Ascending aorta (tissue), 2 donors: ENCODE measurements around the gene OR8H3. TPM values are rescaled to one million over a fixed set of nuclear protein-coding genes. Genes with fewer than 3 reads are reported as not detected.

Experiments
- DNase-seq, 2 donors: peaks; one replicate each; pipeline ENCODE4 v3.0.0-alpha.2; 2019; ENCODE audit warnings: low spot score in 2 of 2
- H3K27ac ChIP-seq, 2 donors: fragments of 200-600 bp; sonication (generic); one replicate each; pipeline ENCODE4 v1.5.1; 2016 to 2017; ENCODE audit warnings: mild to moderate bottlenecking in 1 of 2
- H3K27me3 ChIP-seq: fragments of 200-600 bp; sonication (generic); one replicate; pipeline ENCODE4 v1.5.1; 2017
- H3K36me3 ChIP-seq, 2 donors: fragments of 200-600 bp; sonication (generic); one replicate each; pipeline ENCODE4 v1.5.1; 2016
- H3K4me1 ChIP-seq, 2 donors: fragments of 200-600 bp; sonication (generic); one replicate each; pipeline ENCODE4 v1.5.1; 2016 to 2017; ENCODE audit warnings: mild to moderate bottlenecking in 1 of 2
- H3K4me3 ChIP-seq, 2 donors: fragments of 200-600 bp; sonication (generic); one replicate each; pipeline ENCODE4 v1.5.1; 2016 to 2017; ENCODE audit warnings: mild to moderate bottlenecking in 1 of 2
- H3K9me3 ChIP-seq, 2 donors: fragments of 200-600 bp; sonication (generic); one replicate each; pipeline ENCODE4 v1.5.1; 2016
- intact Hi-C: fragments of 100-400 bp; cut with DNase I; formaldehyde crosslinking; loops from one replicate; pipeline ENCODE4 v1.15.1; 2023
- total RNA-seq: library from RNA; depleted of rRNA; stranded (reverse); fragments of >200 nt; gene quantifications from one replicate; pipeline ENCODE4 v1.1.0, GENCODE V29; 2016
- TF ChIP-seq, protein P1 (sequence below), 3 experiments: fragments of 200-600 bp in 2 of 3; fragments of 450-650 bp in 1 of 3; sonication (generic) in 2 of 3; IDR thresholded peaks; one replicate each; pipeline ENCODE4 v1.5.1; 2016 to 2019; ENCODE audit warnings: antibody characterized with exemption in 3 of 3, mild to moderate bottlenecking in 1 of 3, moderate library complexity in 1 of 3

Gene OR8H3
- total RNA-seq, 1 donor from 2014 or later = not detected

DNA sequence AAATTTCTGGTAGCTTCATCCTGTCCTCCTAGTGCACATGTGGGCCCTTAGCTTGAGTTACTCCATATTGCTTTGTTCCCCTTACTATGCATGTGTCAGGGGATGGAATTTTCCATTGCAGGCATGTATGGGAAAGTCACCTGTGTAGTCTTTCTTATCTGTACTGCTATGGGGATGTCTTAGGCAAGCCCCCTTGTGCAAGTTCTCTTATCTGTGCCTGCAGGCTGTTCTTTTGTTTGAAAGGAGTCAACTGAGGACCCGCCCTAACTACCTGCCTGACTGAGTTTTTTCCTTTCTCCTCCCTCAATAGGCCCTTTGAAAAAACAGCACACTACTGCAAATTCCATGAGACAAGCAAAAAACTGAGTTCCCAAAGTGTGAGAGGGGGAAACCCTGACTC, 29.2 kb downstream of the OR8H3 start:
- DNase-seq = no peak
- TF ChIP-seq, protein P1, sequence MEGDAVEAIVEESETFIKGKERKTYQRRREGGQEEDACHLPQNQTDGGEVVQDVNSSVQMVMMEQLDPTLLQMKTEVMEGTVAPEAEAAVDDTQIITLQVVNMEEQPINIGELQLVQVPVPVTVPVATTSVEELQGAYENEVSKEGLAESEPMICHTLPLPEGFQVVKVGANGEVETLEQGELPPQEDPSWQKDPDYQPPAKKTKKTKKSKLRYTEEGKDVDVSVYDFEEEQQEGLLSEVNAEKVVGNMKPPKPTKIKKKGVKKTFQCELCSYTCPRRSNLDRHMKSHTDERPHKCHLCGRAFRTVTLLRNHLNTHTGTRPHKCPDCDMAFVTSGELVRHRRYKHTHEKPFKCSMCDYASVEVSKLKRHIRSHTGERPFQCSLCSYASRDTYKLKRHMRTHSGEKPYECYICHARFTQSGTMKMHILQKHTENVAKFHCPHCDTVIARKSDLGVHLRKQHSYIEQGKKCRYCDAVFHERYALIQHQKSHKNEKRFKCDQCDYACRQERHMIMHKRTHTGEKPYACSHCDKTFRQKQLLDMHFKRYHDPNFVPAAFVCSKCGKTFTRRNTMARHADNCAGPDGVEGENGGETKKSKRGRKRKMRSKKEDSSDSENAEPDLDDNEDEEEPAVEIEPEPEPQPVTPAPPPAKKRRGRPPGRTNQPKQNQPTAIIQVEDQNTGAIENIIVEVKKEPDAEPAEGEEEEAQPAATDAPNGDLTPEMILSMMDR (IDR thresholded peaks at IDR 0.05) = no peak
- no peak overlapping the region for H3K27ac ChIP-seq
- H3K36me3 ChIP-seq = no peaks in the 10 kb centered on the region
- no peak overlapping the region for H3K4me3 ChIP-seq
- no peaks in the 10 kb centered on the region for H3K4me1 ChIP-seq
- H3K9me3 ChIP-seq = peaks cover 0 to 2% of the 10 kb centered on the region in 2 donors
- intact Hi-C loops = no loop called here
- no peaks in the 10 kb centered on the region for H3K27me3 ChIP-seq

DNA sequence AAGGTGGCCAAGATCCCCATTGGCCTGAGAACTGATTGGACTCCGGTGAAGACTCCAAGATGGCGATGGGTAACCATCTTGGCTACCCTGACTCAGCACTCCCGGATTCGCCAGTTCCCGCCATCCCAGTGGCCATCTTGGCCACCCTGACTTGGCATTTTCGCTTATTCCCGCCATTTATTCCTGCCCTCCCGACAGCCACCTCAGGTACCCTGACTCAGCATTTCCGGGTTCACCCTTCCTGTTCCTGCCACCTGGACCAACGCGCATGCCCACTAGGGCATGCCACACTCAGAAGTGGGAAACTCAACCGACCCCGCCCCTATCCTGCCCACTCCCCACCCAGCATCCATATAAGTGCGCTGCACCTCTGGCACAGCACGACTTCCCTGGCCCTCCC, 30.2 kb downstream of the OR8H3 start:
- Histone ChIP-seq H3K4me3 (no peak overlapping the region), H3K36me3 (no peaks in the 10 kb centered on the region), H3K27me3 (no peaks in the 10 kb centered on the region), H3K4me1 (no peaks in the 10 kb centered on the region), H3K9me3 (peaks cover 0 to 2% of the 10 kb centered on the region in 2 donors), H3K27ac (no peak overlapping the region)
- TF ChIP-seq, protein P1 (IDR thresholded peaks at IDR 0.05) = no peak
- intact Hi-C loops = no loop called here
- DNase-seq = no peak

DNA sequence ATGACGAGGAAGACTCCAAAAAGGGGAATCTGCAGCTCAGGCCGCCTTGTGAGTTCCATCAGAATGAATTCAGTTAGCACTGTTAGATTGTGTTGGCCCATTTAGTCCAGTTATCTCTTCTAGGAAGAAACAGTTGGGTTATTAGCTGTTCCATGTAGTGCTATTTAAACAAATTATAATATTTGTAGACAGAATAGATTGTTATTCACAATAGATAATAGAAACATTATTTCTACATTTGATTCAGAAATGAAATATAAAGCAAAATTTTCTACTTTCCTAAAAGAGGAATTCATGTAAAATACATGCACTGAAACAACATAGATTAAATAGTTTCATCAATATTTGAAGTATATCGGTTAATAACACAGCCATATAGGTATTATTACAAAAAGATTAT, 38.0 kb downstream of the OR8H3 start, which contains the start of gene OR8K5:
Gene OR8K5, minus strand, starts transcription at position 101 of the 400 bp plus-strand sequence. Its CDS starts 0 bp downstream, at position 101.
- DNase-seq = no peak

DNA sequence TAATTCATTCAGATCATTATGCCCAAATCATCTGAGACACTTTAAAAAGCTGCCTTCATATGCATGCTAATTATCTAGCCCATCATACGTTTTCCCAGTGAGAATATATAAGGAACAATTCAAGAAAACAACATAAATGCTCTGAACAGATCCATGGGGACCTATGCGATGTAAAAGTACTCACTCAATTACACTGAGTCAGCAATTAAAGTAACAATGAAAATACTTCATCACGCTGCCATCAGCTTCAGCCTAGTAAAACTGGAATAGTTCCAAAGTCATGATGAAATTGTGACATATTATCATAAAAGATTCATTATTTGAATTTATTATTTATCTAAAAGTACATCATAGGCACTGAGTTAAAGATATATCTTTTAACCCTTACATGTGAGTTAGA, 41.6 kb downstream of the OR8H3 start:
- Histone ChIP-seq H3K27ac (no peak overlapping the region), H3K4me3 (no peak overlapping the region), H3K36me3 (no peaks in the 10 kb centered on the region), H3K4me1 (no peaks in the 10 kb centered on the region), H3K27me3 (no peaks in the 10 kb centered on the region), H3K9me3 (no peaks in the 10 kb centered on the region)
- TF ChIP-seq, protein P1 (IDR thresholded peaks at IDR 0.05) = no peak
- no peak for DNase-seq
- intact Hi-C loops = no loop called here

More for the DNA sequence above, 38.0 kb downstream of the OR8H3 start, which contains the start of gene OR8K5:
- Histone ChIP-seq H3K9me3 (no peaks in the 10 kb centered on the region), H3K4me1 (no peaks in the 10 kb centered on the region), H3K4me3 (no peak within 1 kb of the TSS), H3K27me3 (no peaks in the 10 kb centered on the region), H3K36me3 (no peaks in the 10 kb centered on the region), H3K27ac (no peak within 1 kb of the TSS)
- intact Hi-C loops = no loop called here
- TF ChIP-seq, protein P1 (IDR thresholded peaks at IDR 0.05) = no peak

- TF ChIP-seq, protein P1 (IDR thresholded peaks at IDR 0.05) = no peak
- intact Hi-C loops = no loop called here
Observed at GRCh38 chr11:56172256-56172830, 50.2 kb downstream of the OR8H3 start.

More at GRCh38 chr11:56172256-56172830, 50.2 kb downstream of the OR8H3 start:
- Histone ChIP-seq H3K9me3 (no peaks in the 10 kb centered on the region), H3K4me3 (no peak overlapping the region), H3K27ac (no peak overlapping the region), H3K27me3 (no peaks in the 10 kb centered on the region), H3K4me1 (no peaks in the 10 kb centered on the region), H3K36me3 (no peaks in the 10 kb centered on the region)
- DNase-seq = no peak

Other genes with a start within 250 kb of the OR8H3 start
- not detected for gene TRIM51, start 239.1 kb upstream of the OR8H3 start, total RNA-seq
- not detected for gene OR5W2, start 207.8 kb upstream of the OR8H3 start, total RNA-seq
- gene OR5I1, start 186.0 kb upstream of the OR8H3 start, total RNA-seq = not detected
- 0.64 TPM for gene OR10AG1, start 152.4 kb upstream of the OR8H3 start, total RNA-seq
- gene OR5F1, start 127.7 kb upstream of the OR8H3 start, total RNA-seq = not detected
- not detected for gene OR5AS1, start 94.7 kb upstream of the OR8H3 start, total RNA-seq
- gene OR8I2, start 29.1 kb upstream of the OR8H3 start, total RNA-seq = not detected
- gene OR8H2, start 18.7 kb upstream of the OR8H3 start, total RNA-seq = not detected
- gene OR8J3, start 17.8 kb downstream of the OR8H3 start, total RNA-seq = not detected
- gene OR8K5, start 37.9 kb downstream of the OR8H3 start, total RNA-seq = not detected
- gene OR5J2, start 54.2 kb downstream of the OR8H3 start, total RNA-seq = not detected
- gene OR5T2, start 111.9 kb downstream of the OR8H3 start, total RNA-seq = not detected
- not detected for gene OR5T3, start 129.9 kb downstream of the OR8H3 start, total RNA-seq
- not detected for gene OR5T1, start 151.8 kb downstream of the OR8H3 start, total RNA-seq
- gene OR8H1, start 169.9 kb downstream of the OR8H3 start, total RNA-seq = not detected
- gene OR8K3, start 192.8 kb downstream of the OR8H3 start, total RNA-seq = not detected
- gene OR8K1, start 223.7 kb downstream of the OR8H3 start, total RNA-seq = not detected
- gene OR8J1, start 231.9 kb downstream of the OR8H3 start, total RNA-seq = not detected